ENCODE data around the gene PA2G4.
A peak's percentile ranks its signal among the peaks of the same experiment; 100 is the strongest.
"Not testable (repeated sequence)": the region's sequence is repeated elsewhere in the genome, so short reads cannot be mapped to it uniquely, and the experiment has no call there.

PA2G4 gene

DNA sequence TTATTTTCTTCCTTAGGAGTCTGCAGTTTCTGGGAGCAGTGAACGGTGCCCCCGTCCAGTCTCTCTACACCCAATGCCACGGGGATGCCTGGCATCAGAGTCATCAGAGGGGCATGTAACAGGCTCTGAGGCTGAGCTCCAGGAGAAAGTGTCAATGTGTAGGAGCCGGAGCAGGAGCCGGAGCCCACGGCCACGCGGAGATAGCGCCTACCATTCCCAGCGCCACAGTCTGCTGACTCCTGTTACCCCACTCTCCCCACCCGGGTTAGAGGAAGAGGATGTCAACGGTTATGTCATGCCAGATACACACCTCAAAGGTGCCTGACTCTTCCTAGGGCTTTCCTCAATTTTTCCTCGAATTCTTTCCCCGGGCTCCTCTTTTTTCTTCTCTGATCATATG, 3.3 kb upstream of the PA2G4 start:
- no peak for DNase-seq

- no peak for DNase-seq
These were observed 1.7 kb upstream of the PA2G4 start for GRCh38 chr12:56102683-56103065.

GRCh38 chr12:56103066-56103711, 1.2 kb upstream of the PA2G4 start:
- no peak for DNase-seq

DNA sequence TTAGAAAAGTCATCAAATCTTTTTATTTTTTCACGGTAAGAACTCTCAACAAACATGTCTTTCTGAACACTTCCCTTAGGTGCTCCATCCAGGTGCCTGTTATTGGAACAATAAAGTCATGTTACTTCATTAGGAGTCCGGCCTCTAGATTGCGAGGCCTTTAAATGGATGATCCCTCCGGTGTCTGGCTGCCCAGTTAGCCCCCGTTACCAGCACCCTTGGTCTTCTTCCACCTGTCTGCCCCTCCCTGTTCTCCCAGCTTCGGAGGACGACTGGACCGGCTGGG, 593 bp upstream of the PA2G4 start:
- no peak for DNase-seq

DNA sequence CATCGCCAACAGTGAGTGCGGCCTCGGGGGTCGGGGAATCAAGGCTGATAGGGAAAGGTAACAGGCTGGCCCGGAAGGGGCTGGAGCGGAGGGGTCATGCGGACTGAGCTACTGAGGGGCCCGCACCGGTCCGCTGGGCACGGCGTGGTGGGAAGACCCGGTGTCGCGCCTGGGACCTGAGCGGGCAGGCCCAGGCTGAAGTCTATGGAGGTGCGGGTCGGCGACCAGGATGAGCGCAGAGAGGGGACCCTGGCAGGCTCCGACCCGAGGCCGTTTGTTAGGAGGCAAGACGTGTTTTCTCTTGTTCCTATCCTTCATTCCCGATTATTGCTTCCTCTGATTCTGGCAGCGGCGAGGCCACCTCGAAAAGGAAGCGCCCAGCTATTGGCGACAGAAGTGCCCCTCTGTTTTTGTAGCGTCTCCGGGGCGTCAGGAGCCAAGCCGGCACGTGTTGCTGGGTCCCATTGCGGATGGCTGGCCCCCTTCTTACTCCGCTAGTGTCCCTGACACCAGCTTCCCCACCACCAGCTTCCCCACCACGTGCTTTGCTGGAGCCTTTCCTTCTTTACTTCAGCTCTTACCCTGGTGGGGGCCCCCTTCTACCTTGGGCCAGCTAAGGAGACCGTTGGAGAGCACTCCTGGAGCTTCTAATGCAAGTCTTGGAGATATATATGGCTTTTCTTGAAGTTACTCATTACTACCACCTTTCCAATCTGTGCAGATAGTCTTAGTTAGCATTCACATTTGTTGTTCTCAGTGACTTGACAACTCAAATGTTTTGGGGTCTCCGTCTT, 653 bp downstream of the PA2G4 start:
- peak; percentile 57 for DNase-seq

DNA sequence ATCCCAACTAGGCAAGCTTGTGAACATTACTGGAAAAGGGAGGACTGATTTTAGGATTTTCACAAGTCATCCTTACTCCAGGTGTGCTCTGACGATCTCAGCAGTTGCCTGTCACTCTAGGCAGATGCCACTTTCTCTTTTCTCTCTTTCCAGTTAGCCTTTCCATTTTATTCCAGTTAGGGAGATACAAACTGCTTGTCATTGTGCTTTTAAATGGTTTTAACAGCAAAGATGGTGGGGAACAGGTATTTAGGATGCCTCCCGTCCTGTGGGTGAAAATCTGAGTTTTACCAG, 1.2 kb downstream of the PA2G4 start:
- DNase-seq, result no peak

GRCh38 chr12:56107242-56107641, 2.9 kb downstream of the PA2G4 start:
- DNase-seq, result no peak

- DNase-seq, result no peak
These were observed 6.2 kb downstream of the PA2G4 start for GRCh38 chr12:56110571-56110970.

- no peak for DNase-seq
These were observed 9.7 kb downstream of the PA2G4 start for GRCh38 chr12:56114084-56114483.

- DNase-seq, result no peak
These were observed 11.0 kb downstream of the PA2G4 start for GRCh38 chr12:56115329-56115728.

DNA sequence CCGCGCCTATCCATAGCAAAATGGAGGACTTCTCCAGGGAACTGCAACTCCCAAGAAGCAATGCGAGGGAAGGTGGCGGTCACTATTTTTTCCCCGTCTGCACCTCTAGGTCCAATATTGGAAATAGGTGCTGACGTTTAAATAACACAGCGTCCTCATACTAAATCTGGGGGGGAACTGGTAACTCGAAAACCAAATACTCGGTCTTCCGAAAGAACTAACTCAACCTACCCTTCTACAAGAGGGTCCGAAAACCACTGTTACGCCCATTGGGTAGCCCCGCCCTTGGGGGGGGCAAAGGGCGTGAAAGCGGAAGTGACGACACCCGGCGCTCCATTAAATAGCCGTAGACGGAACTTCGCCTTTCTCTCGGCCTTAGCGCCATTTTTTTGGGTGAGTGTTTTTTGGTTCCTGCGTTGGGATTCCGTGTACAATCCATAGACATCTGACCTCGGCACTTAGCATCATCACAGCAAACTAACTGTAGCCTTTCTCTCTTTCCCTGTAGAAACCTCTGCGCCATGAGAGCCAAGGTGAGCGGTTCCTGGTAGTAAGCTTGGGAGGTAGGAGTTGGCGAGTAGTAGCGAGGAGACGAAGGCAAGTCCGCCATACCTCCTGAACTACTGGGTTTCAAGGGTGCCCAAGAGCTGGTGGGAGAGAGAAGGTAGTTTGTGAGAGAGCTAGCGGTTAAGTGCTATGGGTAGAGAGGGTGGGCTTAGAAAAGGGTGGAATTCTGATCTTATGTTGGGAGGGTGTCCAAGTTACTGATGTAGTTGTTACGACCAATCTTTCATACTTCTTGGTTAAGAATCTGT, 12.1 kb downstream of the PA2G4 start, which contains the start of gene RPL41:
RPL41 (plus strand) TSS at position 367 of the 815 bp plus-strand sequence.
- peak; percentile 71 for DNase-seq

- not testable (repeated sequence) for DNase-seq
These were observed 12.8 kb downstream of the PA2G4 start for GRCh38 chr12:56117082-56117706.

GRCh38 chr12:56117778-56118687, 13.7 kb downstream of the PA2G4 start, which contains the start of gene ZC3H10:
TSS of gene ZC3H10 (plus strand) at chr12:56118266. CDS start at chr12:56120563, 2,297 bp downstream.
- DNase-seq, result peak; percentile 96

DNA sequence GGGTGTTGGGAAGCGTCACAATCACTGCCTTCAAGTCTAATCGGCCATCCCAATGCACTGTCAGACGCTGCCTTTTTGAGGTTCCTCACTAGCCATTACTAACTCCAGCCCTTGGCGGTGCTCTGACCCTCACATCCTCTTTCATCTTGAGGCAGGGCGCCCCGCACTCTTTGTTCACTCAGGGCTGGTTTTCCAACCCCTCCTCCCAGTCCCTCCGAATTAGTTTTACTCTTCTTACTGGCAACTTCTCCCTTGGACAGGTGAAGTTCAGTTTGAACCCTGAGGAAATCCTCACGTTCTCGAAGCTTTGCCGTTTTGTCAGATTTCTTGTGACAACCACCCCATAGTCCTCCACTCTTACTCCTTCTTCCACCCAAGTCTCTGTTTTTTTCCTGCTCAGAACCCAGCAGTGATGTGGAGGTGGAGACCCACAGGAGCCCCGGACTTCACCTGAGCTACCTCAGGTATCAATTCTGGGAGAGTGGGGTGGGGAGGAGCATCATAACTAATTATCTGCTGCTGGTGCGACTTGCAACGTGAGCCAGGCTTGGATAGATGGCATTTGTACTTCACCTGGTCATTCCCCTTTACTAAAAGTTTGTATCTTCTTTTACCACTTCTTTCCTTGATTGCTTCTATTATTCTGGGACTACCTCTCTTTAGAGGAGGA, 14.5 kb downstream of the PA2G4 start:
- DNase-seq, result no peak

DNA sequence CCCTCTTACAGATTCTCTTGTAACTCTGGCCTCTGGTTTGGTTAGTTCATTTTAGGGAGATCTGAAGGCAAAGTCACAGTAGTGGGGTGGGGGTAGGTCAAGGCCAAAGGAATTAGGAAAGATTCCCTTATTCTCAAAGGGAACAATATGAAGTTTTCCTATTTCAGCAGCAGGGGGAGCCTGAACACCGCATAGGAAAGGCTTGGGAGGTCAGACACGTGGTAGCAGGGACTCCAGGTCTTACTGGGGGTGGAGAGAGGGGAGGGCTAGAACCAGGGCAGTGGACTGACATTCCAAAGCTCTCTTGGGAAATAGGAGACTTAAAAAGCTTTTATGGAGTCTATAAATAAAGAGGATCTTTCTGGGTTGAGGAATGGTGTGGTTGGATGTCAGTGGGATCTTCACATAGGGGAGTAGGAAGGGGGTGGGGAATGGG, 15.0 kb downstream of the PA2G4 start:
- DNase-seq, result peak; percentile 40

DNA sequence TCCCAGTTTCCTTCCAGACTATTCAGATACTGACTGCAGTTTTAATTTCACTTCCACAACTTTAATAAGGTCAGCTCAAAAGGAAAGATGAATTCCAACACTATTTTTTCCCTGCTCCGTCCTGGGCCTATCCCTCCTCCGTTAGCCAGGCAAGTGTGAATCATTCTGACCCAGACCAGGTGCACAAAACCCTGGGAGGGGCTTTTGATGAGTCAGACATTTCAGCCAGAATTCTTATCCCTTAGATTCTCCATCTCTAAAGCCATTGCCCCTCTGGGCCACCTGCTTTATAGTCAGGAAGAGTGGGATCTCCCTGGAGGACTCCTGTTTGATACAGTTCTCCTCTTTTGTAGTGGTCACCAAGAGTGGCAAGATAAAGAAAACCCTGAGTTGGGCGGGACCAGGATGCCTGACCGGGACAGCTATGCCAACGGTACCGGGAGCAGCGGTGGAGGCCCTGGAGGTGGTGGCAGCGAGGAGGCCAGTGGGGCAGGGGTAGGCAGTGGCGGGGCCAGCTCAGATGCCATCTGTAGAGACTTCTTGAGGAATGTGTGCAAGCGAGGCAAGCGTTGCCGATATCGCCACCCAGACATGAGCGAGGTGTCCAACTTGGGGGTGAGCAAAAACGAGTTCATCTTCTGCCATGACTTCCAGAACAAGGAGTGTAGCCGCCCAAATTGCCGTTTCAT, 15.9 kb downstream of the PA2G4 start:
- no peak for DNase-seq

DNA sequence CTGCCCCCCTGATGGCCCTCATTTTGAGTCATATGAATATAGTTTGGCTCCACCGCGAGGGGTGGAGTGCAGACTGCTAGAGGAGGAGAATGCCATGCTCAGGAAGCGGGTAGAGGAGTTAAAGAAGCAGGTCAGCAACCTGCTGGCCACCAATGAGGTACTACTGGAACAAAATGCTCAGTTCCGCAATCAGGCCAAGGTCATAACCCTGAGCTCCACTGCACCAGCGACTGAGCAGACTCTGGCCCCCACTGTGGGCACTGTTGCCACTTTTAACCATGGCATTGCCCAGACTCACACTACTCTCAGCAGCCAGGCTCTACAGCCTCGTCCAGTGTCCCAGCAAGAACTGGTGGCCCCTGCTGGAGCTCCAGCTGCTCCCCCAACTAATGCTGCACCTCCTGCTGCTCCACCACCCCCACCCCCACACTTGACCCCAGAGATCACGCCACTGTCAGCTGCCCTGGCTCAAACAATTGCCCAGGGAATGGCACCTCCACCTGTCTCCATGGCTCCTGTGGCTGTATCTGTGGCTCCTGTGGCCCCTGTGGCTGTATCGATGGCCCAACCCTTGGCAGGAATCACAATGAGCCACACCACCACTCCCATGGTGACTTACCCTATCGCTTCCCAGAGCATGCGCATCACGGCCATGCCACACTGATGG, 17.0 kb downstream of the PA2G4 start:
- DNase-seq, result no peak

DNA sequence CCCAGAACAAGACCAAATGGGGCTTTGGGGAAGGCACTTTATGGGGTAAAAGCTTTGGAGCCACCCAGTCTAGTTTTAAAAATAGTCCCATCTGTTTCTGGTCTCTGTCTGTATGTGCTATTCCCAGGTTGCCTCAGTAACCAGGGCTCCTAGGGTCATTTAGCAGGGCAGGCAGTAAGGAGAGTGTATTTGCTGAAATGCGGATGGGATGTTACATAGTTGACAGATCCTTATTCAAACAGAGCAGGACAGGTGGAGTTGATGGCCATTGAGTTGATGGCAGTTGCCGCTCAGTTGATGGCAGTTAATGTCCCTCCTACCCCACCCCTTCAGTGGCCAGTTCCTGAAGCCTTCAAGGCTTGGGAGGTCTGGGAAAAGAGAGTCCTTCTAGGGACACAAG, 18.3 kb downstream of the PA2G4 start:
- DNase-seq, result no peak

DNA sequence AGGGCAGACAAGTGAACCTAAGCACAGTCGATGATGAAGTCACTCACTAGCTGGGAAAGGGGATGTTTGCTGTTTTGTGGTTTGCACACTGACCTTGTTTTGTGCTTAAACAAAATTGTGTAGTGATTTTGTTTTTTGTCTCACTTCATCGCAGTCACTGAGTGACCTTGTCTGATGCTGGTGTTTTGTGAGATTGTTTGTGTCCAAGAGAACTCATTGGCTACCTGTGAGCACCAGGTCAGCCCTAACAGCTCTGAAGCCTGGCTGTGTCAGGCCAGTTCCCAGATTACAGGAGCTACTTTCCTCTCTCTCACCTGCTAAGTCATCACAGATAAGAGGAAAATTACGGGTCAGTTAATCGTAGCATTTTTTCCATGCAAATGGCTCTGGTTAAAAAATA, 19.8 kb downstream of the PA2G4 start:
- no peak for DNase-seq

DNA sequence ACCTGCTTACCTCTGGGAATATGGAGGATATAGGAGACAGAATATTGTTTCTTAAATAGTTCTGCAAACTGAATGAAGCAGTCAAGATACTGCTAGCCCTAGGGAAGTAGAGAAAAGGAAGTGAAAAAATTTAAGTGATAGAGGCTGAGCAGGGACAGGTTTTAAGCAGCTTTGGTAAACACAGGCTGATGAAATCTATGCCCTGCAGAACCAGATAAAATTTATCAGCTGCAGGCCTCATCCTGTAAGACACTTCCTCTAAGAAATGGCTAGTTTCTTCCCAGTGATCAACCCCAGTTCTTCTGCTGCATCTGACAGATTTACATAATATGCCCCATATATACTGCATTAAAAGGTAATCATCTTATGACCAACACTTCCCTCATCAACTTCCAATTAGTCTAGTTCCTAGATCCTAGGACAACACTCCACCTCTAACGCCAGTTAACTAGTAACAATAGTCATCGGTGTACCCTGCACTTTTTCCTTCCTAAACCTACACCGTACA, 22.4 kb downstream of the PA2G4 start:
- DNase-seq, result no peak

All from NK-92 treated with Interleukin-12 subunit alpha and Interleukin-12 subunit beta, amount 100 ng/mL, for 24 hours (cell line).